ENCODE data around the gene RAB31.
A peak's percentile ranks its signal among the peaks of the same experiment; 100 is the strongest.

The RAB31 gene

GRCh38 chr18:9824952-9825371, 116.9 kb downstream of the RAB31 start:
- no peak for DNase-seq

- no peak for DNase-seq
Observed at GRCh38 chr18:9825571-9826073, 117.5 kb downstream of the RAB31 start.

- DNase-seq = no peak
Observed at GRCh38 chr18:9826685-9827084, 118.6 kb downstream of the RAB31 start.

- DNase-seq = no peak
Observed at GRCh38 chr18:9827211-9827792, 119.2 kb downstream of the RAB31 start.

- no peak for DNase-seq
Observed at GRCh38 chr18:9827793-9828505, 119.8 kb downstream of the RAB31 start.

GRCh38 chr18:9828506-9829396, 120.7 kb downstream of the RAB31 start:
- no peak for DNase-seq

- DNase-seq = no peak
Observed at GRCh38 chr18:9829397-9829712, 121.3 kb downstream of the RAB31 start.

- DNase-seq = no peak
Observed at GRCh38 chr18:9831036-9831722, 123.1 kb downstream of the RAB31 start.

GRCh38 chr18:9831723-9832199, 123.7 kb downstream of the RAB31 start:
- no peak for DNase-seq

GRCh38 chr18:9832871-9833270, 124.8 kb downstream of the RAB31 start:
- no peak for DNase-seq

- DNase-seq = peak; percentile 3 to 62
Observed at GRCh38 chr18:9834551-9834950, 126.5 kb downstream of the RAB31 start.

GRCh38 chr18:9835113-9835755, 127.1 kb downstream of the RAB31 start:
- DNase-seq = peak; percentile 94

GRCh38 chr18:9835825-9836224, 127.7 kb downstream of the RAB31 start:
- DNase-seq = no peak

- DNase-seq = no peak
Observed at GRCh38 chr18:9838144-9838877, 130.2 kb downstream of the RAB31 start.

GRCh38 chr18:9839211-9839610, 131.1 kb downstream of the RAB31 start:
- no peak for DNase-seq

- DNase-seq = no peak
Observed at GRCh38 chr18:9839853-9840252, 131.8 kb downstream of the RAB31 start.

- no peak for DNase-seq
Observed at GRCh38 chr18:9841752-9842151, 133.7 kb downstream of the RAB31 start.

GRCh38 chr18:9842448-9842847, 134.3 kb downstream of the RAB31 start:
- no peak for DNase-seq

GRCh38 chr18:9845256-9845655, 137.2 kb downstream of the RAB31 start:
- no peak for DNase-seq

GRCh38 chr18:9846162-9846925, 138.2 kb downstream of the RAB31 start:
- no peak for DNase-seq

Measured in NCI-H524 (cell line).